NCI-H69 (cell line): ENCODE results near the gene NR4A3.
"Not testable (repeated sequence)": the region's sequence is repeated elsewhere in the genome, so short reads cannot be mapped to it uniquely, and the experiment has no call there.

Experiments
- DNase-seq: peaks from one replicate; lab custom pipeline; 2025; lab: John Stamatoyannopoulos, UW

Gene NR4A3

GRCh38 chr9:99821396-99822108 is at the start of gene NR4A3:
Gene NR4A3, plus strand, starts transcription at chr9:99821885. Its CDS starts 6,158 bp downstream, at chr9:99828043.
- DNase-seq, result peak; percentile 98

- peak; percentile 87 for DNase-seq
Measured at GRCh38 chr9:99773468-99774138, 48.1 kb upstream of the NR4A3 start.

- DNase-seq, result peak; percentile 18
Measured at GRCh38 chr9:99778308-99778707, 43.4 kb upstream of the NR4A3 start.

- DNase-seq, result no peak
Measured at GRCh38 chr9:99778836-99779235, 42.8 kb upstream of the NR4A3 start.

- DNase-seq, result peak; percentile 72
Measured at GRCh38 chr9:99779277-99779676, 42.4 kb upstream of the NR4A3 start.

GRCh38 chr9:99782349-99782748 is 39.3 kb upstream of the NR4A3 start:
- not testable (repeated sequence) for DNase-seq

GRCh38 chr9:99782962-99783718 is 38.5 kb upstream of the NR4A3 start:
- no peak for DNase-seq

- DNase-seq, result no peak
Measured at GRCh38 chr9:99783799-99784198, 37.9 kb upstream of the NR4A3 start.

- DNase-seq, result peak; percentile 22
Measured at GRCh38 chr9:99785010-99785590, 36.6 kb upstream of the NR4A3 start.

GRCh38 chr9:99787556-99787955 is 34.1 kb upstream of the NR4A3 start:
- no peak for DNase-seq

- DNase-seq, result no peak
Measured at GRCh38 chr9:99793528-99793927, 28.2 kb upstream of the NR4A3 start.

GRCh38 chr9:99796231-99796630 is 25.5 kb upstream of the NR4A3 start:
- no peak for DNase-seq

- no peak for DNase-seq
Measured at GRCh38 chr9:99801775-99802174, 19.9 kb upstream of the NR4A3 start.

- peak; percentile 21 for DNase-seq
Measured at GRCh38 chr9:99803694-99804093, 18.0 kb upstream of the NR4A3 start.

- DNase-seq, result peak; percentile 70
Measured at GRCh38 chr9:99807276-99807852, 14.3 kb upstream of the NR4A3 start.

- DNase-seq, result no peak
Measured at GRCh38 chr9:99807956-99808355, 13.7 kb upstream of the NR4A3 start.

GRCh38 chr9:99808454-99808853 is 13.2 kb upstream of the NR4A3 start:
- no peak for DNase-seq

GRCh38 chr9:99809586-99810319 is 11.9 kb upstream of the NR4A3 start:
- DNase-seq, result no peak

- peak; percentile 61 for DNase-seq
Measured at GRCh38 chr9:99811172-99811571, 10.5 kb upstream of the NR4A3 start.

- DNase-seq, result no peak
Measured at GRCh38 chr9:99811598-99812383, 9.9 kb upstream of the NR4A3 start.

- DNase-seq, result no peak
Measured at GRCh38 chr9:99813739-99814138, 7.9 kb upstream of the NR4A3 start.
